BJ (cell line): ENCODE data around the gene OR9G1. TPM values are rescaled to one million over a fixed set of nuclear protein-coding genes. Genes with fewer than 3 reads are reported as not detected.

ENCODE experiments used
- CTCF ChIA-PET: fragments of 350-600 bp; formaldehyde crosslinking; extraction: SDS; loops from one replicate; lab custom pipeline; 2021; ENCODE audit warnings: antibody characterized with exemption, inconsistent platforms; lab: Yijun Ruan, JAX
- POLR2A ChIA-PET: fragments of 300-600 bp; sonication (Branson Sonifier 250); formaldehyde crosslinking; extraction: SDS; loops from one replicate; lab custom pipeline; 2021; ENCODE audit warnings: antibody characterized with exemption; lab: Charles Lee
- DNase-seq: peaks from one replicate; pipeline ENCODE4 v3.0.0-alpha.2; 2011; ENCODE audit warnings: low read depth
- H3K27me3 ChIP-seq: 2 replicates; pipeline ENCODE4 v1.6.0; 2011; ENCODE audit warnings: low read length; ENCODE audit not compliant: control insufficient read depth, insufficient read depth
- H3K36me3 ChIP-seq: 2 replicates; pipeline ENCODE4 v1.5.1; 2011; ENCODE audit warnings: low read length; ENCODE audit not compliant: control insufficient read depth, insufficient read depth
- H3K4me3 ChIP-seq: 2 replicates; pipeline ENCODE4 v1.5.1; 2011; ENCODE audit warnings: low read depth, mild to moderate bottlenecking, control low read depth, low read length
- CTCF ChIP-seq: IDR thresholded peaks from 2 replicates; pipeline ENCODE4 v1.5.1; 2011; ENCODE audit warnings: low read depth, mild to moderate bottlenecking, control low read depth, inconsistent platforms, low read length, moderate library complexity; ENCODE audit not compliant: insufficient read depth
- polyA plus RNA-seq: library from polyadenylated mRNA; depleted of rRNA; stranded (reverse); fragments of >200 nt; gene quantifications from 2 replicates; pipeline ENCODE4 v1.2.3, GENCODE V29; 2011

OR9G1 gene
- polyA plus RNA-seq, 1 experiment: not detected

GRCh38 chr11:56693428-56693827, 5.5 kb upstream of the OR9G1 start:
- no peaks in the 10 kb centered on the region for H3K36me3 ChIP-seq
- no peak overlapping the region for H3K4me3 ChIP-seq
- ChIA-PET CTCF (interaction anchor here (0.6 kb wide), 1 partner anchor 358 kb away, joined by 3 read pairs; no protein-coding TSS in a partner anchor), POLR2A (no interaction called here)
- H3K27me3 ChIP-seq: no peaks in the 10 kb centered on the region
- no peak for DNase-seq
- TF ChIP-seq CTCF: no peak

GRCh38 chr11:56700242-56700913, 1.5 kb downstream of the OR9G1 start:
- H3K27me3 ChIP-seq: no peaks in the 10 kb centered on the region
- H3K36me3 ChIP-seq: no peaks in the 10 kb centered on the region
- no peak overlapping the region for H3K4me3 ChIP-seq
- ChIA-PET CTCF (no interaction called here), POLR2A (no interaction called here)
- no peak for TF ChIP-seq CTCF
- DNase-seq: no peak

GRCh38 chr11:56700914-56701485, 2.1 kb downstream of the OR9G1 start:
- CTCF ChIA-PET: no interaction called here
- no peaks in the 10 kb centered on the region for H3K36me3 ChIP-seq
- H3K27me3 ChIP-seq: no peaks in the 10 kb centered on the region
- no peak overlapping the region for H3K4me3 ChIP-seq
- POLR2A ChIA-PET: no interaction called here
- DNase-seq: no peak
- TF ChIP-seq CTCF: no peak

GRCh38 chr11:56705784-56706396, 7.0 kb downstream of the OR9G1 start:
- Histone ChIP-seq H3K27me3 (no peaks in the 10 kb centered on the region), H3K36me3 (no peaks in the 10 kb centered on the region), H3K4me3 (no peak overlapping the region)
- POLR2A ChIA-PET: no interaction called here
- DNase-seq: no peak
- CTCF ChIA-PET: no interaction called here
- TF ChIP-seq CTCF: no peak

- POLR2A ChIA-PET: no interaction called here
- no peaks in the 10 kb centered on the region for H3K27me3 ChIP-seq
- no peak for DNase-seq
- H3K4me3 ChIP-seq: no peak overlapping the region
- H3K36me3 ChIP-seq: no peaks in the 10 kb centered on the region
- no peak for TF ChIP-seq CTCF
- CTCF ChIA-PET: no interaction called here
These were observed 7.6 kb downstream of the OR9G1 start for GRCh38 chr11:56706486-56706885.
